OCI-LY1 (cell line): ENCODE data around the gene STRIP2.
"Not testable (repeated sequence)": the region's sequence is repeated elsewhere in the genome, so short reads cannot be mapped to it uniquely, and the experiment has no call there.

ENCODE experiments used
- CTCF ChIP-seq: fragments of 200-600 bp; sonication (generic), shearing (Covaris generic); IDR thresholded peaks from 2 replicates; pipeline ENCODE4 v1.5.1; 2017; ENCODE audit warnings: mild to moderate bottlenecking, antibody characterized with exemption, low read length, moderate library complexity, mixed read lengths
- EZH2 ChIP-seq: fragments of 200-600 bp; sonication (generic), shearing (Covaris generic); IDR thresholded peaks from 2 replicates; pipeline ENCODE4 v1.8.0; 2017; ENCODE audit warnings: borderline replicate concordance, mixed run types, mild to moderate bottlenecking, antibody characterized with exemption, low read length, moderate library complexity, mixed read lengths

DNA sequence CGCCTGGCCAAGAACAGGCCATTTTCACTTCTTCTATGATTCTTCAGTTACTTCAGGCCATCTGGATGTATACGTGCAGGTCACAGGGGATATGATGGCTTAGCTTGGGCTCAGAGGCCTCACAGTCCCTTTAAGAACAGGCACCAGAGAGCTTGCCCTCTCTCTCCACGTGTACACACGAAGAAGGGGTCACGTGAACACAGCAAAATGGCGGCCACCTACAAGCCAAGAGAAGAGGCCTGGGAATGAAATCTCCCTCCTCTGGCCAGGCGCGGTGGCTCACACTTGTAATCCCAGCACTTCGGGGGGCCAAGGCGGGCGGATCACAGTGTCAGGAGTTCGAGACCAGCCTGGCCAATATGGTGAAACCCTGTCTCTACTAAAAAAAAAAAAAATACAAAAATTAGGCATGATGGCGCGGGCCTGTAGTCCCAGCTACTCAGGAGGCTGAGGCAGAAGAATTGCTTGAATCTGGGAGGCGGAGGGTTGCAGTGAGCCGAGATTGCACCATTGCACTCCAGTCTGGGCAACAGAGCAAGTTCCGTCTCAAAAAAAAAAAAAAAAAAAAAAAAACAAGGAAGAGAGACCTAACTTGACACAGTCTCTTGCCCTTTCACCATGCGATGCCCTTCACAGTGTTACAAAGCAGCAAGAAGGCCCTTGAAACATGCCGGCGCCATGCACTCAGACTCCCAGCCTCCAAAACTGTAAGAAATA lies 100.5 kb downstream of the STRIP2 start:
- TF ChIP-seq CTCF, EZH2: not testable (repeated sequence)
